ENCODE results near the gene DHX35.
"Not testable (repeated sequence)": the region's sequence is repeated elsewhere in the genome, so short reads cannot be mapped to it uniquely, and the experiment has no call there.

DHX35 gene

GRCh38 chr20:38982291-38982690 is 20.1 kb downstream of the DHX35 start:
- no peaks in the 10 kb centered on the region for H3K4me1 ChIP-seq (ENCODE audit: control insufficient read depth, low read depth, low read length)
- H3K4me3 ChIP-seq (ENCODE audit: low read length) = no peak overlapping the region
- H3K27me3 ChIP-seq (ENCODE audit: control insufficient read depth, insufficient read depth, low read length) = no peaks in the 10 kb centered on the region
- peaks cover 20% of the 10 kb centered on the region for H3K36me3 ChIP-seq (ENCODE audit: control insufficient read depth, low read depth, low read length)
- H3K9ac ChIP-seq (ENCODE audit: low read length) = no peak overlapping the region
- no peaks in the 10 kb centered on the region for H3K9me3 ChIP-seq (ENCODE audit: control insufficient read depth, low read depth, low read length)
- no peak overlapping the region for H3K27ac ChIP-seq (ENCODE audit: low read length)

GRCh38 chr20:38985060-38985459 is 22.9 kb downstream of the DHX35 start:
- H3K27me3 ChIP-seq (ENCODE audit: control insufficient read depth, insufficient read depth, low read length) = no peaks in the 10 kb centered on the region
- no peak overlapping the region for H3K9ac ChIP-seq (ENCODE audit: low read length)
- H3K4me3 ChIP-seq (ENCODE audit: low read length) = no peak overlapping the region
- peaks cover 6% of the 10 kb centered on the region for H3K4me1 ChIP-seq (ENCODE audit: control insufficient read depth, low read depth, low read length)
- no peaks in the 10 kb centered on the region for H3K9me3 ChIP-seq (ENCODE audit: control insufficient read depth, low read depth, low read length)
- peaks cover 24% of the 10 kb centered on the region for H3K36me3 ChIP-seq (ENCODE audit: control insufficient read depth, low read depth, low read length)
- H3K27ac ChIP-seq (ENCODE audit: low read length) = no peak overlapping the region

- no peak overlapping the region for H3K4me3 ChIP-seq (ENCODE audit: low read length)
- H3K9ac ChIP-seq (ENCODE audit: low read length) = no peak overlapping the region
- H3K27ac ChIP-seq (ENCODE audit: low read length) = no peak overlapping the region
- H3K27me3 ChIP-seq (ENCODE audit: control insufficient read depth, insufficient read depth, low read length) = no peaks in the 10 kb centered on the region
- no peaks in the 10 kb centered on the region for H3K9me3 ChIP-seq (ENCODE audit: control insufficient read depth, low read depth, low read length)
- H3K4me1 ChIP-seq (ENCODE audit: control insufficient read depth, low read depth, low read length) = peaks cover 6% of the 10 kb centered on the region
- peaks cover 26% of the 10 kb centered on the region for H3K36me3 ChIP-seq (ENCODE audit: control insufficient read depth, low read depth, low read length)
These were observed 23.5 kb downstream of the DHX35 start for GRCh38 chr20:38985603-38986170.

GRCh38 chr20:38986663-38987062 is 24.5 kb downstream of the DHX35 start:
- no peaks in the 10 kb centered on the region for H3K27me3 ChIP-seq (ENCODE audit: control insufficient read depth, insufficient read depth, low read length)
- peaks cover 6% of the 10 kb centered on the region for H3K4me1 ChIP-seq (ENCODE audit: control insufficient read depth, low read depth, low read length)
- no peak overlapping the region for H3K9ac ChIP-seq (ENCODE audit: low read length)
- peaks cover 29% of the 10 kb centered on the region for H3K36me3 ChIP-seq (ENCODE audit: control insufficient read depth, low read depth, low read length)
- H3K4me3 ChIP-seq (ENCODE audit: low read length) = no peak overlapping the region
- no peaks in the 10 kb centered on the region for H3K9me3 ChIP-seq (ENCODE audit: control insufficient read depth, low read depth, low read length)
- H3K27ac ChIP-seq (ENCODE audit: low read length) = no peak overlapping the region

- H3K27me3 ChIP-seq (ENCODE audit: control insufficient read depth, insufficient read depth, low read length) = no peaks in the 10 kb centered on the region
- H3K27ac ChIP-seq (ENCODE audit: low read length) = no peak overlapping the region
- no peak overlapping the region for H3K9ac ChIP-seq (ENCODE audit: low read length)
- H3K36me3 ChIP-seq (ENCODE audit: control insufficient read depth, low read depth, low read length) = peaks cover 30% of the 10 kb centered on the region
- no peaks in the 10 kb centered on the region for H3K9me3 ChIP-seq (ENCODE audit: control insufficient read depth, low read depth, low read length)
- no peak overlapping the region for H3K4me3 ChIP-seq (ENCODE audit: low read length)
- peaks cover 6% of the 10 kb centered on the region for H3K4me1 ChIP-seq (ENCODE audit: control insufficient read depth, low read depth, low read length)
These were observed 25.6 kb downstream of the DHX35 start for GRCh38 chr20:38987777-38988176.

- peaks cover 6% of the 10 kb centered on the region for H3K4me1 ChIP-seq (ENCODE audit: control insufficient read depth, low read depth, low read length)
- no peak overlapping the region for H3K4me3 ChIP-seq (ENCODE audit: low read length)
- no peaks in the 10 kb centered on the region for H3K9me3 ChIP-seq (ENCODE audit: control insufficient read depth, low read depth, low read length)
- no peaks in the 10 kb centered on the region for H3K27me3 ChIP-seq (ENCODE audit: control insufficient read depth, insufficient read depth, low read length)
- no peak overlapping the region for H3K27ac ChIP-seq (ENCODE audit: low read length)
- H3K9ac ChIP-seq (ENCODE audit: low read length) = no peak overlapping the region
- peaks cover 23% of the 10 kb centered on the region for H3K36me3 ChIP-seq (ENCODE audit: control insufficient read depth, low read depth, low read length)
These were observed 28.6 kb downstream of the DHX35 start for GRCh38 chr20:38990728-38991127.

- no peak overlapping the region for H3K4me3 ChIP-seq (ENCODE audit: low read length)
- no peak overlapping the region for H3K9ac ChIP-seq (ENCODE audit: low read length)
- H3K4me1 ChIP-seq (ENCODE audit: control insufficient read depth, low read depth, low read length) = peaks cover 6% of the 10 kb centered on the region
- H3K36me3 ChIP-seq (ENCODE audit: control insufficient read depth, low read depth, low read length) = peaks cover 30% of the 10 kb centered on the region
- H3K27ac ChIP-seq (ENCODE audit: low read length) = no peak overlapping the region
- no peaks in the 10 kb centered on the region for H3K27me3 ChIP-seq (ENCODE audit: control insufficient read depth, insufficient read depth, low read length)
- no peaks in the 10 kb centered on the region for H3K9me3 ChIP-seq (ENCODE audit: control insufficient read depth, low read depth, low read length)
These were observed 29.9 kb downstream of the DHX35 start for GRCh38 chr20:38991814-38992704.

- H3K4me3 ChIP-seq (ENCODE audit: low read length) = no peak overlapping the region
- no peak overlapping the region for H3K9ac ChIP-seq (ENCODE audit: low read length)
- H3K4me1 ChIP-seq (ENCODE audit: control insufficient read depth, low read depth, low read length) = no peaks in the 10 kb centered on the region
- no peak overlapping the region for H3K27ac ChIP-seq (ENCODE audit: low read length)
- peaks cover 41% of the 10 kb centered on the region for H3K36me3 ChIP-seq (ENCODE audit: control insufficient read depth, low read depth, low read length)
- H3K9me3 ChIP-seq (ENCODE audit: control insufficient read depth, low read depth, low read length) = no peaks in the 10 kb centered on the region
- H3K27me3 ChIP-seq (ENCODE audit: control insufficient read depth, insufficient read depth, low read length) = no peaks in the 10 kb centered on the region
These were observed 33.4 kb downstream of the DHX35 start for GRCh38 chr20:38995536-38996044.

GRCh38 chr20:38996866-38997265 is 34.7 kb downstream of the DHX35 start:
- H3K4me3 ChIP-seq (ENCODE audit: low read length); H3K4me1 ChIP-seq (ENCODE audit: control insufficient read depth, low read depth, low read length); H3K9ac ChIP-seq (ENCODE audit: low read length); H3K27me3 ChIP-seq (ENCODE audit: control insufficient read depth, insufficient read depth, low read length); H3K9me3 ChIP-seq (ENCODE audit: control insufficient read depth, low read depth, low read length); H3K27ac ChIP-seq (ENCODE audit: low read length): not testable (repeated sequence)
- H3K36me3 ChIP-seq (ENCODE audit: control insufficient read depth, low read depth, low read length) = peaks cover 47% of the 10 kb centered on the region

- peaks cover 53% of the 10 kb centered on the region for H3K36me3 ChIP-seq (ENCODE audit: control insufficient read depth, low read depth, low read length)
- no peaks in the 10 kb centered on the region for H3K4me1 ChIP-seq (ENCODE audit: control insufficient read depth, low read depth, low read length)
- no peak overlapping the region for H3K27ac ChIP-seq (ENCODE audit: low read length)
- no peak overlapping the region for H3K4me3 ChIP-seq (ENCODE audit: low read length)
- no peak overlapping the region for H3K9ac ChIP-seq (ENCODE audit: low read length)
- no peaks in the 10 kb centered on the region for H3K9me3 ChIP-seq (ENCODE audit: control insufficient read depth, low read depth, low read length)
- H3K27me3 ChIP-seq (ENCODE audit: control insufficient read depth, insufficient read depth, low read length) = no peaks in the 10 kb centered on the region
These were observed 35.5 kb downstream of the DHX35 start for GRCh38 chr20:38997622-38998021.

- no peak overlapping the region for H3K27ac ChIP-seq (ENCODE audit: low read length)
- peaks cover 66% of the 10 kb centered on the region for H3K36me3 ChIP-seq (ENCODE audit: control insufficient read depth, low read depth, low read length)
- no peaks in the 10 kb centered on the region for H3K27me3 ChIP-seq (ENCODE audit: control insufficient read depth, insufficient read depth, low read length)
- H3K4me1 ChIP-seq (ENCODE audit: control insufficient read depth, low read depth, low read length) = no peaks in the 10 kb centered on the region
- no peak overlapping the region for H3K4me3 ChIP-seq (ENCODE audit: low read length)
- no peak overlapping the region for H3K9ac ChIP-seq (ENCODE audit: low read length)
- H3K9me3 ChIP-seq (ENCODE audit: control insufficient read depth, low read depth, low read length) = no peaks in the 10 kb centered on the region
These were observed 37.1 kb downstream of the DHX35 start for GRCh38 chr20:38999217-38999616.

All from iPS-18a (cell line).